ENCODE measurements around the gene BBOF1. TPM values are rescaled to one million over a fixed set of nuclear protein-coding genes. Genes with fewer than 3 reads are reported as not detected.

Gene BBOF1
- total RNA-seq, 1 experiment from 2014 or later: 1.6 TPM

- H3K27ac ChIP-seq (ENCODE audit: low read depth, low read length, poor library complexity, severe bottlenecking): no peak overlapping the region
- ChIA-PET CTCF (no interaction called here), POLR2A (ENCODE audit: low non-redundant PET) (no interaction called here)
- no TSS peak for BruUV-seq (replicated peaks)
- TF ChIP-seq CTCF (conservative IDR thresholded peaks at IDR 0.05; ENCODE audit: low read depth, low read length): no peak
- no peak overlapping the region for H3K4me3 ChIP-seq (ENCODE audit: low read depth, low read length, poor library complexity, severe bottlenecking)
- H3K36me3 ChIP-seq (ENCODE audit: insufficient read depth, low read length, poor library complexity, severe bottlenecking): peaks cover 6% of the 10 kb centered on the region
- no peak for DNase-seq (ENCODE audit: low spot score)
- intact Hi-C loops (cut with micrococcal nuclease; ENCODE audit: unreplicated experiment): no loop called here
- no peaks in the 10 kb centered on the region for H3K9me3 ChIP-seq (ENCODE audit: low read depth, low read length, poor library complexity, severe bottlenecking)
- no peaks in the 10 kb centered on the region for H3K27me3 ChIP-seq (replicated peaks; ENCODE audit: insufficient read depth, low read depth, low read length, poor library complexity)
- no peaks in the 10 kb centered on the region for H3K4me1 ChIP-seq (ENCODE audit: insufficient read depth, low read length, poor library complexity, severe bottlenecking)
Observed at GRCh38 chr14:74064426-74064825, 45.3 kb downstream of the BBOF1 start.

DNA sequence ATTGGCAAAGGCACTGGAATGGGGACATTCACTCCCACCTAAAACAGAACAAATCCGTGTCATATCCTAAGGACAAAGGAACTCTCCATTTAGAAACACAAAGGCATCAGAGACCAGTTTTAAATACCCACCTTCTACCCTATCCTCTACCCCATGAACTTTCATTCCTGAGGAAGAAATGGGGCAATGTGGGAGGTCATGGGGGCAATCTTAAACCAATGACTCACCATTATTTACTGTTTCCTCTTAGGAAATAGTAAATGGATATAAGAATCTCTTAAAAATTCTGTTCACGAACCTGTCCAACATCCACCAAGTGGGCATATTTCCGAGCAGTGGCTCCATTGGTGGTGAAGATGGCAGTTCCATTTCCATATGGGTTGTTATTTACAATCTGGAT is 45.7 kb downstream of the BBOF1 start:
- H3K27ac ChIP-seq (ENCODE audit: low read depth, low read length, poor library complexity, severe bottlenecking): no peak overlapping the region
- BruUV-seq (replicated peaks): no TSS peak
- H3K4me1 ChIP-seq (ENCODE audit: insufficient read depth, low read length, poor library complexity, severe bottlenecking): no peaks in the 10 kb centered on the region
- no peak overlapping the region for H3K4me3 ChIP-seq (ENCODE audit: low read depth, low read length, poor library complexity, severe bottlenecking)
- no peak for TF ChIP-seq CTCF (conservative IDR thresholded peaks at IDR 0.05; ENCODE audit: low read depth, low read length)
- TF ChIP-seq EZH2 (IDR thresholded peaks at IDR 0.05; ENCODE audit: borderline replicate concordance, low read depth, low read length, poor library complexity, severe bottlenecking): no peak
- DNase-seq (ENCODE audit: low spot score): no peak
- POLR2A ChIA-PET (ENCODE audit: low non-redundant PET): no interaction called here
- intact Hi-C loops (cut with micrococcal nuclease; ENCODE audit: unreplicated experiment): no loop called here
- no peaks in the 10 kb centered on the region for H3K9me3 ChIP-seq (ENCODE audit: low read depth, low read length, poor library complexity, severe bottlenecking)
- H3K27me3 ChIP-seq (replicated peaks; ENCODE audit: insufficient read depth, low read depth, low read length, poor library complexity): no peaks in the 10 kb centered on the region
- CTCF ChIA-PET: no interaction called here
- H3K36me3 ChIP-seq (ENCODE audit: insufficient read depth, low read length, poor library complexity, severe bottlenecking): peaks cover 6% of the 10 kb centered on the region

DNA sequence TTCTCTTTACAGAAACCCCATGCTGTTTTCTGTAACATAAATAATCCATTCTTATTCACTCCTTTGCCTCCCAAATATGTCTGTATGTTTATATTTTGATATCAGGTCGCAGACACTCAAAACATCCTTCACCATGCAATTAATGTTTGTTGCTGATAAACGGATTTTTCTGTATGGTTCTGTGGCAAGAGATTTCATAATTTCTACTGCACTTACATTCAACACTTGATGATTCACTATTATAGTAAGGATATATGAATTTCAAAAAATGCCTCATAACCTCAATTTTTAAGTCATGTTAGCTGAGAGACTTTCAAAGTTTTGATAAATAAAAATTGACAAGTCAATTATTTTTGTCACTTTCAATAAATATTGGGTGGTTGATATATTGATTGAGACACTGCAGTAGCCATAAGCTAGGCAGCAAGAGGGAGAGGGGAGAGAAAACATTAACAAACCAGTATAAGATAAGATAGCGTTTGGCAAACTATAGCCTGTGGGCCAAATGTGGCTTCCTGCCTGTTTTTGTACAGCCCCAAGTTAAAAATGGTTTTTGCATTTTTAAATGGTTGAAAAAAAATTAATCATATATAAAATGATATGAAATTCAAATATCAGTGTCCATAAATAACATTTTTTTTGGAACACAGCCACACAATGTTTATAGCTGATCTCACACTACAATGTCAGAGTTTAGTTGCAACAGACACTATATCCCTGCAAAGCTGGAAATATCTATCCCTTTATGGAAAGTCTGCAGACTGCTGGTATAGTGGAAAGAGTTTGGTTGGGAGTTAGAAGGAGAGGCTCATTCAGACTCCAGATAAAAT is 46.8 kb downstream of the BBOF1 start:
- Histone ChIP-seq H3K27me3 (replicated peaks; ENCODE audit: insufficient read depth, low read depth, low read length, poor library complexity) (no peaks in the 10 kb centered on the region), H3K27ac (ENCODE audit: low read depth, low read length, poor library complexity, severe bottlenecking) (no peak overlapping the region), H3K9me3 (ENCODE audit: low read depth, low read length, poor library complexity, severe bottlenecking) (no peaks in the 10 kb centered on the region), H3K4me1 (ENCODE audit: insufficient read depth, low read length, poor library complexity, severe bottlenecking) (no peaks in the 10 kb centered on the region), H3K4me3 (ENCODE audit: low read depth, low read length, poor library complexity, severe bottlenecking) (no peak overlapping the region), H3K36me3 (ENCODE audit: insufficient read depth, low read length, poor library complexity, severe bottlenecking) (no peaks in the 10 kb centered on the region)
- TF ChIP-seq CTCF (conservative IDR thresholded peaks at IDR 0.05; ENCODE audit: low read depth, low read length): no peak
- no peak for TF ChIP-seq EZH2 (IDR thresholded peaks at IDR 0.05; ENCODE audit: borderline replicate concordance, low read depth, low read length, poor library complexity, severe bottlenecking)
- CTCF ChIA-PET: no interaction called here
- DNase-seq (ENCODE audit: low spot score): no peak
- BruUV-seq (replicated peaks): no TSS peak
- intact Hi-C loops (cut with micrococcal nuclease; ENCODE audit: unreplicated experiment): no loop called here
- POLR2A ChIA-PET (ENCODE audit: low non-redundant PET): no interaction called here

Data from A673 (cell line).